GM12865 (cell line): ENCODE measurements around the gene ELOVL6.
"Not testable (repeated sequence)": the region's sequence is repeated elsewhere in the genome, so short reads cannot be mapped to it uniquely, and the experiment has no call there.

Source experiments
- DNase-seq: peaks from one replicate; pipeline ENCODE4 v3.0.0; 2010; ENCODE audit warnings: low read depth
- H3K4me3 ChIP-seq: 2 replicates; pipeline ENCODE4 v1.5.1; 2011; ENCODE audit warnings: mild to moderate bottlenecking, low read depth, low read length, control low read depth
- CTCF ChIP-seq: IDR thresholded peaks from 2 replicates; pipeline ENCODE4 v1.5.1; 2011; ENCODE audit warnings: low read length, control low read depth, low read depth, inconsistent platforms; ENCODE audit not compliant: insufficient read depth; ENCODE audit errors: missing control alignments

ELOVL6 gene

GRCh38 chr4:110229266-110229665 lies 30.9 kb upstream of the ELOVL6 start:
- TF ChIP-seq CTCF: no peak
- H3K4me3 ChIP-seq: no peak overlapping the region
- DNase-seq: no peak

- DNase-seq: no peak
- TF ChIP-seq CTCF: no peak
- no peak overlapping the region for H3K4me3 ChIP-seq
These were observed 26.4 kb upstream of the ELOVL6 start for GRCh38 chr4:110224812-110225211.

- DNase-seq: no peak
- no peak overlapping the region for H3K4me3 ChIP-seq
- TF ChIP-seq CTCF: no peak
These were observed 25.7 kb upstream of the ELOVL6 start for GRCh38 chr4:110224142-110224541.

- H3K4me3 ChIP-seq, DNase-seq: not testable (repeated sequence)
These were observed 20.5 kb upstream of the ELOVL6 start for GRCh38 chr4:110218935-110219334.

GRCh38 chr4:110217181-110217580 lies 18.8 kb upstream of the ELOVL6 start:
- DNase-seq: not testable (repeated sequence)

GRCh38 chr4:110216129-110216528 lies 17.7 kb upstream of the ELOVL6 start:
- no peak for DNase-seq

More at GRCh38 chr4:110217181-110217580, 18.8 kb upstream of the ELOVL6 start:
- not testable (repeated sequence) for H3K4me3 ChIP-seq

GRCh38 chr4:110211770-110212061 lies 13.3 kb upstream of the ELOVL6 start:
- H3K4me3 ChIP-seq: no peak overlapping the region
- DNase-seq: no peak
- no peak for TF ChIP-seq CTCF

More at GRCh38 chr4:110216129-110216528, 17.7 kb upstream of the ELOVL6 start:
- H3K4me3 ChIP-seq: no peak overlapping the region
- TF ChIP-seq CTCF: no peak

GRCh38 chr4:110211007-110211769 lies 12.8 kb upstream of the ELOVL6 start:
- peak; percentile 67 for TF ChIP-seq CTCF
- H3K4me3 ChIP-seq: no peak overlapping the region
- DNase-seq: peak; percentile 64
